ENCODE data around the gene FBXO2.

The FBXO2 gene

GRCh38 chr1:11685210-11685752 is 31.1 kb upstream of the FBXO2 start (continued):
- TF ChIP-seq TSHZ2 (CRISPR knock-in tag; IDR thresholded peaks at IDR 0.05): no peak
- TF ChIP-seq CSDC2 (CRISPR knock-in tag; IDR thresholded peaks at IDR 0.05): no peak
- no peak for TF ChIP-seq ZFP30 (CRISPR knock-in tag; IDR thresholded peaks at IDR 0.05)
- TF ChIP-seq TOX (CRISPR knock-in tag; IDR thresholded peaks at IDR 0.05; ENCODE audit: borderline replicate concordance): no peak

GRCh38 chr1:11684070-11684469 is 29.8 kb upstream of the FBXO2 start:
- no peak for TF ChIP-seq CSRNP3 (CRISPR knock-in tag; IDR thresholded peaks at IDR 0.05)
- peak; percentile 73 for TF ChIP-seq TCF4 (CRISPR knock-in tag; IDR thresholded peaks at IDR 0.05; ENCODE audit: borderline replicate concordance)
- no peak for TF ChIP-seq ZFP30 (CRISPR knock-in tag; IDR thresholded peaks at IDR 0.05)
- no peak for TF ChIP-seq ARNTL (CRISPR knock-in tag; IDR thresholded peaks at IDR 0.05; ENCODE audit: borderline replicate concordance, low read depth)
- TF ChIP-seq TSHZ2 (CRISPR knock-in tag; IDR thresholded peaks at IDR 0.05): no peak
- TF ChIP-seq BACH2 (CRISPR knock-in tag; IDR thresholded peaks at IDR 0.05; ENCODE audit: borderline replicate concordance): no peak
- TF ChIP-seq PATZ1 (CRISPR knock-in tag; IDR thresholded peaks at IDR 0.05; ENCODE audit: borderline replicate concordance): no peak
- no peak for TF ChIP-seq GLIS3 (CRISPR knock-in tag; IDR thresholded peaks at IDR 0.05)
- ATAC-seq: peak; percentile 6; the same call in 1 of the 3 replicates

- no peak for ATAC-seq
- TF ChIP-seq ZNF70 (CRISPR knock-in tag; IDR thresholded peaks at IDR 0.05): no peak
- no peak for TF ChIP-seq RARB (CRISPR knock-in tag; IDR thresholded peaks at IDR 0.05)
- TF ChIP-seq ISL1 (CRISPR knock-in tag; IDR thresholded peaks at IDR 0.05): no peak
- no peak for TF ChIP-seq CREB5 (CRISPR knock-in tag; IDR thresholded peaks at IDR 0.05; ENCODE audit: low read depth)
- TF ChIP-seq CSRNP3 (CRISPR knock-in tag; IDR thresholded peaks at IDR 0.05): no peak
- TF ChIP-seq ZFP30 (CRISPR knock-in tag; IDR thresholded peaks at IDR 0.05): no peak
- no peak for TF ChIP-seq BACH2 (CRISPR knock-in tag; IDR thresholded peaks at IDR 0.05; ENCODE audit: borderline replicate concordance)
These were observed 28.6 kb upstream of the FBXO2 start for GRCh38 chr1:11682799-11683198.
